ENCODE data around the gene TFAM. TPM values are rescaled to one million over a fixed set of nuclear protein-coding genes. Genes with fewer than 3 reads are reported as not detected.

TFAM gene
- total and polyA plus RNA-seq, 2 experiments from 2014 or later, result 20.0 to 20.6 TPM

DNA sequence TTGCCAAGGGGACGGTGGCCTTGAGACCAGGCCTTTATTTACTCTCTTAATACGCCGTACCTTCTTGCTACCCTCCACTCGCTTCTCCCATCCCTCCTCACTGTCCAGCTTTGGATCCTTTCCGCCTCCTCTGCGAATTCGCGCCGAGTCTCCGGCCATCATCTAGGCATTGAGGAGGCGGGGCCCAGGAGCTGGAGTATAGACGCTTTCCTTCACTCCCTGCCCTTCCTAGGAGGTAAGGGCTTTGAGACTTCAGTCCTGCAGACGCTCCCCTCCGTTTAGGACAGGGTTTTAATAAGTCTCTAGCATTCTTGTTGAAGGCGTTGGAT, 538 bp downstream of the TFAM start:
- Histone ChIP-seq H3K27me3 (replicated peaks; ENCODE audit: insufficient read depth) (no peaks in the 10 kb centered on the region), H3K9me3 (ENCODE audit: low read depth) (no peaks in the 10 kb centered on the region), H3K27ac (peak overlapping the region; percentile 76), H3K79me2 (ENCODE audit: insufficient read depth) (peaks cover 51% of the 10 kb centered on the region), H3K36me3 (ENCODE audit: low read depth) (peaks cover 26% of the 10 kb centered on the region), H3K4me3 (peak overlapping the region; percentile 85), H3F3A (ENCODE audit: insufficient read depth) (peaks cover 8% of the 10 kb centered on the region; the same call in 1 of the 2 replicates), H4K20me1 (ENCODE audit: insufficient read depth) (no peaks in the 10 kb centered on the region), H2AFZ (peak overlapping the region; percentile 91), H3K9ac (peak overlapping the region; percentile 82), H3K4me1 (ENCODE audit: insufficient read depth) (peaks cover 9% of the 10 kb centered on the region; the same call in 1 of the 2 replicates), H3K9me2 (ENCODE audit: insufficient read depth) (no peaks in the 10 kb centered on the region), H3K4me2 (ENCODE audit: unreplicated experiment) (peak overlapping the region; percentile 84)
- in situ Hi-C loops (cut with MboI), result no loop called here
- WGBS, 2 experiments (ENCODE audit: low coverage in 1 of 2, low lambda C conversion rate in 2 of 2, missing lambda C conversion rate in 2 of 2), result 2% methylated on average over 15 of the region's 15 CpGs
- DNase-seq, result peak; percentile 77
- no peak for TF ChIP-seq EZH2phosphoT487 (IDR thresholded peaks at IDR 0.05; ENCODE audit: insufficient read depth, low read depth)
- TF ChIP-seq EZH2 (IDR thresholded peaks at IDR 0.05; ENCODE audit: insufficient read depth, poor library complexity, severe bottlenecking), result no peak

DNA sequence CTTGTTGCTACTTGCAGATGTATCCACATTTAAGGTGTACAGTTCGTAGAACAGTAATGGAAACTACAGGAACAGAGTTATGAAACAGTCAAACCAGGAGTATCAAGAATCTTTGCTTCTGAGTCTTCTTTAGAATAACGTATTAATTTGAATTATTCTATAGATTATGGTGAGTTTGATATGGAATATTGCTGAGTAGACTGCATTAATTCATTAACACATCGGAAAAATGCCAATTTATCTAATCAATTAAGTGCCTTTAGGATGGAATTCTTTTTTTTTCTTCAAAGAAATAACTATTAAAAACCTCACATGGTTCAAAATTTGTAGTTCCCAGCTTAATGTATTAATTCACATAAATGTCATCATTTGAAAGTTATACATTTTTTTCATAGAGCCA, 3.8 kb downstream of the TFAM start:
- in situ Hi-C loops (cut with MboI), result no loop called here
- Histone ChIP-seq H4K20me1 (ENCODE audit: insufficient read depth) (no peaks in the 10 kb centered on the region), H3K9ac (no peak overlapping the region), H3K79me2 (ENCODE audit: insufficient read depth) (peaks cover 56% of the 10 kb centered on the region), H3K27ac (no peak overlapping the region), H2AFZ (no peak overlapping the region), H3K4me3 (no peak overlapping the region), H3K27me3 (replicated peaks; ENCODE audit: insufficient read depth) (no peaks in the 10 kb centered on the region), H3K9me2 (ENCODE audit: insufficient read depth) (no peaks in the 10 kb centered on the region), H3K9me3 (ENCODE audit: low read depth) (no peaks in the 10 kb centered on the region), H3K36me3 (ENCODE audit: low read depth) (peaks cover 34% of the 10 kb centered on the region), H3K4me2 (ENCODE audit: unreplicated experiment) (no peak overlapping the region), H3K4me1 (ENCODE audit: insufficient read depth) (peaks cover 9% of the 10 kb centered on the region; the same call in 1 of the 2 replicates), H3F3A (ENCODE audit: insufficient read depth) (peaks cover 12% of the 10 kb centered on the region; the same call in 1 of the 2 replicates)
- DNase-seq, result no peak
- TF ChIP-seq EZH2phosphoT487 (IDR thresholded peaks at IDR 0.05; ENCODE audit: insufficient read depth, low read depth), result no peak
- no peak for TF ChIP-seq EZH2 (IDR thresholded peaks at IDR 0.05; ENCODE audit: insufficient read depth, poor library complexity, severe bottlenecking)
- 83 to 88% methylated on average over 3 of the region's 3 CpGs for WGBS, 2 experiments (ENCODE audit: low coverage in 1 of 2, low lambda C conversion rate in 2 of 2, missing lambda C conversion rate in 2 of 2)

GRCh38 chr10:58393317-58393716, 8.1 kb downstream of the TFAM start:
- no peak overlapping the region for H3K9ac ChIP-seq
- H3K27ac ChIP-seq, result no peak overlapping the region
- H2AFZ ChIP-seq, result no peak overlapping the region
- H3K27me3 ChIP-seq (replicated peaks; ENCODE audit: insufficient read depth), result no peaks in the 10 kb centered on the region
- peak; percentile 16 for DNase-seq
- no peaks in the 10 kb centered on the region for H4K20me1 ChIP-seq (ENCODE audit: insufficient read depth)
- no peaks in the 10 kb centered on the region for H3K4me1 ChIP-seq (ENCODE audit: insufficient read depth)
- H3K79me2 ChIP-seq (ENCODE audit: insufficient read depth), result peaks cover 27% of the 10 kb centered on the region
- H3K4me3 ChIP-seq, result no peak overlapping the region
- peaks cover 58% of the 10 kb centered on the region for H3K36me3 ChIP-seq (ENCODE audit: low read depth)
- no peaks in the 10 kb centered on the region for H3K9me2 ChIP-seq (ENCODE audit: insufficient read depth)
- peaks cover 16% of the 10 kb centered on the region; the same call in 1 of the 2 replicates for H3F3A ChIP-seq (ENCODE audit: insufficient read depth)
- TF ChIP-seq EZH2phosphoT487 (IDR thresholded peaks at IDR 0.05; ENCODE audit: insufficient read depth, low read depth), result no peak
- no peak for TF ChIP-seq EZH2 (IDR thresholded peaks at IDR 0.05; ENCODE audit: insufficient read depth, poor library complexity, severe bottlenecking)
- no peaks in the 10 kb centered on the region for H3K9me3 ChIP-seq (ENCODE audit: low read depth)
- in situ Hi-C loops (cut with MboI), result no loop called here
- no peak overlapping the region for H3K4me2 ChIP-seq (ENCODE audit: unreplicated experiment)
- 96 to 97% methylated on average over 2 of the region's 2 CpGs for WGBS, 2 experiments (ENCODE audit: low coverage in 1 of 2, low lambda C conversion rate in 2 of 2, missing lambda C conversion rate in 2 of 2)

- Histone ChIP-seq H4K20me1 (ENCODE audit: insufficient read depth) (no peaks in the 10 kb centered on the region), H3K27me3 (replicated peaks; ENCODE audit: insufficient read depth) (no peaks in the 10 kb centered on the region), H3K4me3 (no peak overlapping the region), H3K9me2 (ENCODE audit: insufficient read depth) (no peaks in the 10 kb centered on the region), H3F3A (ENCODE audit: insufficient read depth) (peaks cover 26% of the 10 kb centered on the region; the same call in 1 of the 2 replicates), H3K4me1 (ENCODE audit: insufficient read depth) (peaks cover 7% of the 10 kb centered on the region), H3K9ac (no peak overlapping the region), H3K36me3 (ENCODE audit: low read depth) (peaks cover 47% of the 10 kb centered on the region), H3K4me2 (ENCODE audit: unreplicated experiment) (no peak overlapping the region), H3K9me3 (ENCODE audit: low read depth) (no peaks in the 10 kb centered on the region), H3K79me2 (ENCODE audit: insufficient read depth) (peaks cover 16% of the 10 kb centered on the region), H3K27ac (no peak overlapping the region), H2AFZ (no peak overlapping the region)
- in situ Hi-C loops (cut with MboI), result no loop called here
- TF ChIP-seq EZH2 (IDR thresholded peaks at IDR 0.05; ENCODE audit: insufficient read depth, poor library complexity, severe bottlenecking), result no peak
- TF ChIP-seq EZH2phosphoT487 (IDR thresholded peaks at IDR 0.05; ENCODE audit: insufficient read depth, low read depth), result no peak
- no peak for DNase-seq
These were observed 9.3 kb downstream of the TFAM start for GRCh38 chr10:58394471-58394870.

DNA sequence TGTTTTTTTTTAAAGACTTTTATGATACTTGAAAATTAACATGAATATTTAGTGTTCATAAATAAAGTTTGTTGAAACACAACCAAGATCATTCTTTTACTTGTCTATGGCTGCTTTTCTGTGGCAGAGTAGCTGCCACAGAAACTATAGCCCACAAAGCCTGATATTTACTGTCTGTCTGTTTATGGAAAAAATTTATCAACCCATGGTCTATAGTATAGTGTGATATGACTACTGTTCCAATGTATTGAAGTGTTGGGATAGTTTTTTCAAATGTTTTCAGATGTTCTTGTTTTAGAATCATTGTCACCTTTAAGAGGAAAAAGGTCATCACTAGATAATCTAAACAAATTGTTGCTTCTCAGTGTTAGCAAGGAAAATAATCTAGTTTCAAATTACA, 10.8 kb downstream of the TFAM start:
- H3K36me3 ChIP-seq (ENCODE audit: low read depth), result peaks cover 32% of the 10 kb centered on the region
- H4K20me1 ChIP-seq (ENCODE audit: insufficient read depth), result no peaks in the 10 kb centered on the region
- H3K4me1 ChIP-seq (ENCODE audit: insufficient read depth), result peaks cover 12% of the 10 kb centered on the region

More for the DNA sequence above, 10.8 kb downstream of the TFAM start:
- Histone ChIP-seq H3K27ac (no peak overlapping the region), H3K9ac (no peak overlapping the region), H3K4me3 (no peak overlapping the region), H2AFZ (no peak overlapping the region), H3K79me2 (ENCODE audit: insufficient read depth) (peaks cover 2% of the 10 kb centered on the region; the same call in 1 of the 2 replicates), H3K9me3 (ENCODE audit: low read depth) (no peaks in the 10 kb centered on the region), H3K27me3 (replicated peaks; ENCODE audit: insufficient read depth) (no peaks in the 10 kb centered on the region), H3K4me2 (ENCODE audit: unreplicated experiment) (no peak overlapping the region), H3F3A (ENCODE audit: insufficient read depth) (peaks cover 32% of the 10 kb centered on the region), H3K9me2 (ENCODE audit: insufficient read depth) (no peaks in the 10 kb centered on the region)
- no peak for TF ChIP-seq EZH2phosphoT487 (IDR thresholded peaks at IDR 0.05; ENCODE audit: insufficient read depth, low read depth)
- TF ChIP-seq EZH2 (IDR thresholded peaks at IDR 0.05; ENCODE audit: insufficient read depth, poor library complexity, severe bottlenecking), result no peak
- no peak for DNase-seq
- in situ Hi-C loops (cut with MboI), result no loop called here
